ENCODE data around the gene PLEKHG4B.

DNA sequence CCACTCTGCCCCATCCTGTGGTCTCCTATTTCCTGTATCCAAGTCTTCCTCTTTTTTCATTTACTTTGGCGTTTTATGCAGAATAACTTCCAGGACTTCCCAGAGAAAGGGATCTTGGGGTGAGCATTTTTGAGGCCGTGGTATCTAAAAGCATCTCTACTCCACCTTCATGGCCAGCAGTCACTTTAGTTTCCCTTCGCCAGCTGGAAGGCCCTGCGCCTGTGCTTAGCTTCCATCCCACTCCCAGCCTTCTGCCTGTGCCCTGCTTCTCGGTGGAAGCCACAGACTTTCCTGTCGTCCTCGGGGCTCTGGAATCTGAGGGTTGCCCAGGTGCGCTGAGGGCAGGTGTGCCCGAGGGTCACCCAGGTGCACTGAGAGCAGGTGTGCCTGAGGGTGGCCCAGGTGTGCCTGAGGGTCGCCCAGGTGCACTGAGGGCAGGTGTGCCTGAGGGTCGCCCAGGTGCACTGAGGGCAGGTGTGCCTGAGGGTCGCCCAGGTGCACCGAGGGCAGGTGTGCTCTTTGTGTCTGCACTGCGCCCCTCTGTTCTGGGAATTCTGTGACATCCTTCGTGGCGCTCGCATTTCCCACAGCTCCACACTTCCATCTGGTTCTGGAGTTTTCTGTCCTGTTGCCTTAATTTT, 67.0 kb downstream of the PLEKHG4B start:
- no peak for TF ChIP-seq EZH2 (IDR thresholded peaks at IDR 0.05; ENCODE audit: low read length)
- TF ChIP-seq, protein P1, sequence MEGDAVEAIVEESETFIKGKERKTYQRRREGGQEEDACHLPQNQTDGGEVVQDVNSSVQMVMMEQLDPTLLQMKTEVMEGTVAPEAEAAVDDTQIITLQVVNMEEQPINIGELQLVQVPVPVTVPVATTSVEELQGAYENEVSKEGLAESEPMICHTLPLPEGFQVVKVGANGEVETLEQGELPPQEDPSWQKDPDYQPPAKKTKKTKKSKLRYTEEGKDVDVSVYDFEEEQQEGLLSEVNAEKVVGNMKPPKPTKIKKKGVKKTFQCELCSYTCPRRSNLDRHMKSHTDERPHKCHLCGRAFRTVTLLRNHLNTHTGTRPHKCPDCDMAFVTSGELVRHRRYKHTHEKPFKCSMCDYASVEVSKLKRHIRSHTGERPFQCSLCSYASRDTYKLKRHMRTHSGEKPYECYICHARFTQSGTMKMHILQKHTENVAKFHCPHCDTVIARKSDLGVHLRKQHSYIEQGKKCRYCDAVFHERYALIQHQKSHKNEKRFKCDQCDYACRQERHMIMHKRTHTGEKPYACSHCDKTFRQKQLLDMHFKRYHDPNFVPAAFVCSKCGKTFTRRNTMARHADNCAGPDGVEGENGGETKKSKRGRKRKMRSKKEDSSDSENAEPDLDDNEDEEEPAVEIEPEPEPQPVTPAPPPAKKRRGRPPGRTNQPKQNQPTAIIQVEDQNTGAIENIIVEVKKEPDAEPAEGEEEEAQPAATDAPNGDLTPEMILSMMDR (optimal IDR thresholded peaks at IDR 0.05 in 1 of 3, IDR thresholded peaks at IDR 0.05 in 1 of 3, conservative IDR thresholded peaks at IDR 0.05 in 1 of 3; ENCODE audit: extremely low read depth in 1 of 3, insufficient read depth in 2 of 3, low read length in 3 of 3): no peak

Measured in keratinocyte (primary cell).